Esophagus squamous epithelium (tissue), 5 donors: ENCODE measurements around the gene KRT37. TPM values are rescaled to one million over a fixed set of nuclear protein-coding genes. Genes with fewer than 3 reads are reported as not detected.

ENCODE experiments used
- DNase-seq: peaks from one replicate; lab custom pipeline; 2025; lab: John Stamatoyannopoulos, UW
- H3K27ac ChIP-seq, 4 donors: fragments of 200-600 bp; sonication (generic); one replicate each; pipeline ENCODE4 v1.5.1; 2016 to 2019; ENCODE audit warnings: mild to moderate bottlenecking in 1 of 4
- H3K27me3 ChIP-seq, 4 donors: fragments of 200-600 bp; sonication (generic); 1 replicate in 3 of 4; 2 replicates in 1 of 4; pipeline versions ENCODE4 v1.5.1 to v1.6.0; 2017 to 2021; ENCODE audit warnings: antibody characterized with exemption in 1 of 4
- H3K36me3 ChIP-seq, 3 donors: fragments of 200-600 bp; sonication (generic); one replicate each; pipeline ENCODE4 v1.5.1; 2016 to 2019
- H3K4me1 ChIP-seq, 3 donors: fragments of 200-600 bp; sonication (generic); one replicate each; pipeline ENCODE4 v1.5.1; 2017 to 2019
- H3K4me3 ChIP-seq, 4 donors: fragments of 200-600 bp; sonication (generic); 1 replicate in 3 of 4; 2 replicates in 1 of 4; pipeline ENCODE4 v1.5.1; 2016 to 2019; ENCODE audit warnings: mild to moderate bottlenecking in 2 of 4, moderate library complexity in 1 of 4
- H3K9me3 ChIP-seq, 3 donors: fragments of 200-600 bp; sonication (generic); one replicate each; pipeline ENCODE4 v1.5.1; 2016 to 2019
- POLR2A ChIP-seq, 4 donors: fragments of 450-650 bp; IDR thresholded peaks; one replicate each; pipeline ENCODE4 v1.6.1; 2017; ENCODE audit warnings: antibody characterized with exemption in 4 of 4, mild to moderate bottlenecking in 4 of 4, moderate library complexity in 3 of 4
- whole genome bisulfite sequencing, 2 donors: methylation state at CpG; one replicate each; pipeline ENCODE4 v1.1.5; 2018; 5-methylcytosine and 5-hydroxymethylcytosine counted together
- intact Hi-C: fragments of 100-400 bp; cut with DNase I; formaldehyde crosslinking; loops from one replicate; pipeline ENCODE4 v1.15.0; 2022
- total RNA-seq, 4 donors: library from RNA; depleted of rRNA; stranded (reverse); fragments of >200 nt; gene quantifications; one replicate each; pipeline ENCODE4 v1.1.0, GENCODE V29; 2016
- TF ChIP-seq, protein P1 (sequence below), 6 experiments: fragments of 450-650 bp in 4 of 6; fragments of 200-600 bp in 2 of 6; sonication (generic) in 2 of 6; IDR thresholded peaks; one replicate each; pipeline ENCODE4 v1.5.1; 2016 to 2019; ENCODE audit warnings: antibody characterized with exemption in 6 of 6, mild to moderate bottlenecking in 4 of 6, moderate library complexity in 4 of 6
- donor health status: DM: yes; HTN: yes; CAD: no.

Gene KRT37
- total RNA-seq, 4 donors from 2014 or later, result not detected

DNA sequence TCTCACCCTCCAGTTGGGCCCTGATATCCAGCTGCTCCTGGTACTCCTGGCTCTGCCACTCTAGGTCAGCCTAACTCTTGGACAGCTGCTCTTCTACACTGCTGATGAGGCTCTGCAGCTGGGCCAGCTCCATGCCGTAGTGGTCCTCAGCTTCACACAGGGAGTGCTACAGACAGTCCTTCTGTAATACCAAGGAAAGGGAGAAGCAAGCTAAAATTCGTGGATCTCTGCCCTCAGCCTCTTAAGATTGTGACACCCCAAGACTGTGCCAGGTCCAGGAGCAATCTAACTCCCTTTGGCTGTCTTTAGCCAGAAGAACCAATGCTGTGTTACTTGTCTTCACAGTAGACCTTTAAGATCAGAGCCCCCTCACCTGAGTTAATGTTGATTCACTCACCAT is 24.1 kb upstream of the KRT37 start:
- Histone ChIP-seq H3K27ac (no peak overlapping the region), H3K4me1 (no peaks in the 10 kb centered on the region), H3K36me3 (no peaks in the 10 kb centered on the region), H3K4me3 (no peak overlapping the region), H3K27me3 (peaks cover 0 to 18% (median 0%) of the 10 kb centered on the region in 4 donors), H3K9me3 (no peaks in the 10 kb centered on the region)
- WGBS, 2 donors, result 43% methylated on average over 1 of the region's 2 CpGs; no CpG with 5 or more reads in 1 of the 2 donors
- intact Hi-C loops, result no loop called here
- TF ChIP-seq, protein P1, sequence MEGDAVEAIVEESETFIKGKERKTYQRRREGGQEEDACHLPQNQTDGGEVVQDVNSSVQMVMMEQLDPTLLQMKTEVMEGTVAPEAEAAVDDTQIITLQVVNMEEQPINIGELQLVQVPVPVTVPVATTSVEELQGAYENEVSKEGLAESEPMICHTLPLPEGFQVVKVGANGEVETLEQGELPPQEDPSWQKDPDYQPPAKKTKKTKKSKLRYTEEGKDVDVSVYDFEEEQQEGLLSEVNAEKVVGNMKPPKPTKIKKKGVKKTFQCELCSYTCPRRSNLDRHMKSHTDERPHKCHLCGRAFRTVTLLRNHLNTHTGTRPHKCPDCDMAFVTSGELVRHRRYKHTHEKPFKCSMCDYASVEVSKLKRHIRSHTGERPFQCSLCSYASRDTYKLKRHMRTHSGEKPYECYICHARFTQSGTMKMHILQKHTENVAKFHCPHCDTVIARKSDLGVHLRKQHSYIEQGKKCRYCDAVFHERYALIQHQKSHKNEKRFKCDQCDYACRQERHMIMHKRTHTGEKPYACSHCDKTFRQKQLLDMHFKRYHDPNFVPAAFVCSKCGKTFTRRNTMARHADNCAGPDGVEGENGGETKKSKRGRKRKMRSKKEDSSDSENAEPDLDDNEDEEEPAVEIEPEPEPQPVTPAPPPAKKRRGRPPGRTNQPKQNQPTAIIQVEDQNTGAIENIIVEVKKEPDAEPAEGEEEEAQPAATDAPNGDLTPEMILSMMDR (IDR thresholded peaks at IDR 0.05), result no peak
- TF ChIP-seq POLR2A (IDR thresholded peaks at IDR 0.05), result no peak
- DNase-seq, result no peak

DNA sequence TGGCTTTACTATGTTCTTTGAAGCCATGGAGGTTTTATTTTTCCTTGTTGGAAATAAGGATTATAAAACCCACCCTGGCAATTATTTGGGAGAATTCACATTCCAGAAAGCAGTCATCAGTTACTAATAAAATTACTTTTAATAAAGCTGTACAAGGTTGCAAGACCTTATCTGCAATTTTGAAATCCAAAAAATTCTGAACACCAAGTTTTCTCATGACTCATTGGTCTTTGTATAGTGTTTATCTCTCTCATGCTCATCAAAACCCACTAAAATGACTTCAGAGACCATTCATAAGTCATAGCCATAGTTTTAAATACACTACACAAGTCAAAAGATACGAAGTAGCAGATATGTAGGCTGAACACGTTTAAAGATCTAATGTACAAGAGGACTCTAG is 22.4 kb upstream of the KRT37 start:
- H3K9me3 ChIP-seq, result no peaks in the 10 kb centered on the region
- no peak for TF ChIP-seq POLR2A (IDR thresholded peaks at IDR 0.05)
- peaks cover 0 to 24% (median 0%) of the 10 kb centered on the region in 4 donors for H3K27me3 ChIP-seq
- H3K4me3 ChIP-seq, result no peak overlapping the region
- DNase-seq, result no peak
- H3K27ac ChIP-seq, result no peak overlapping the region
- no peaks in the 10 kb centered on the region for H3K4me1 ChIP-seq
- intact Hi-C loops, result no loop called here
- 58 to 63% methylated on average over 2 of the region's 2 CpGs for WGBS, 2 donors
- H3K36me3 ChIP-seq, result no peaks in the 10 kb centered on the region

DNA sequence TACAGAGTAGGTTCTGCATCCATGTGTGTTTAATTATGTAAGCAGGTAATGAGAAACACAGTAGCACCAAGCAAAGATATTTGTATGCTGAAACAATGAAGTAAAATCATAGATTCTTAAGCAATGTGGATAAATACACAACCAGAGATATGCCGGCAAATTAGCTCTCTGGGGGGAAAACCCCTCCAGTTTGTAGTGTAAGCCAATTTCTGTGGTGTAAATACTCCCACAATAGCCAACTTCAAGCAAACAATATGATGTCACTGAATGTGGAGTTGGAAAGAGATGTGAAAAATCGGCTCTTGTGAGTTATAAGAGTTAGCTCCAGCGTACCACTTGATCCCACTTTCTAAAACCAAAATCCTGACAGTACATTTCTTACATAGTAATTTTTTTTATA is 20.3 kb upstream of the KRT37 start:
- WGBS, 2 donors, result 53 to 57% methylated on average over 3 of the region's 3 CpGs
- intact Hi-C loops, result no loop called here
- DNase-seq, result no peak

DNA sequence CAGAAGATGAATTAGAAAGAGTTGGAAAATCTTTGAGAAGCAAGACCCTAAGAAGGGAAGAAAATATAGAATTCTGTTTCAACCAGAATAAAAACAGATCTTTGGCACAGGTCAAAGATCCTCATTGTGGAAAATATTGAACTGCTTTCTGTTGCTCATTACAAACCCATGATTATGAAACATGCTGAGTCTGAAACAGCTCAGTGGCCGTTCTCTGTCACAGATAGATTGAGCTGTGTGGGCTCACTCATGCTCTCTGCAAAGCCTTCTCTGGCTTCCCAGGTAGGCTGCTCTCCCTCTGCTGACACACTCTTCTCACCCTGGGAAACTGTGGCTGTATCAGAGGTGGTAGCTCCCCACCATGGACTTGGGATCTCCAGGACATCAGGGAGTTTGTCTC is 19.8 kb upstream of the KRT37 start:
- Histone ChIP-seq H3K27me3 (peaks cover 0 to 28% (median 0%) of the 10 kb centered on the region in 4 donors), H3K9me3 (no peaks in the 10 kb centered on the region), H3K4me3 (no peak overlapping the region), H3K4me1 (no peaks in the 10 kb centered on the region), H3K27ac (no peak overlapping the region), H3K36me3 (no peaks in the 10 kb centered on the region)
- no peak for TF ChIP-seq POLR2A (IDR thresholded peaks at IDR 0.05)
- TF ChIP-seq, protein P1 (IDR thresholded peaks at IDR 0.05), result no peak
- 40 to 58% methylated on average over 1 of the region's 1 CpG for WGBS, 2 donors
- intact Hi-C loops, result no loop called here
- no peak for DNase-seq

More for the DNA sequence above, 20.3 kb upstream of the KRT37 start:
- Histone ChIP-seq H3K27me3 (peaks cover 0 to 28% (median 0%) of the 10 kb centered on the region in 4 donors), H3K9me3 (no peaks in the 10 kb centered on the region), H3K4me3 (no peak overlapping the region), H3K4me1 (no peaks in the 10 kb centered on the region), H3K27ac (no peak overlapping the region), H3K36me3 (no peaks in the 10 kb centered on the region)
- TF ChIP-seq, protein P1 (IDR thresholded peaks at IDR 0.05), result no peak
- TF ChIP-seq POLR2A (IDR thresholded peaks at IDR 0.05), result no peak

DNA sequence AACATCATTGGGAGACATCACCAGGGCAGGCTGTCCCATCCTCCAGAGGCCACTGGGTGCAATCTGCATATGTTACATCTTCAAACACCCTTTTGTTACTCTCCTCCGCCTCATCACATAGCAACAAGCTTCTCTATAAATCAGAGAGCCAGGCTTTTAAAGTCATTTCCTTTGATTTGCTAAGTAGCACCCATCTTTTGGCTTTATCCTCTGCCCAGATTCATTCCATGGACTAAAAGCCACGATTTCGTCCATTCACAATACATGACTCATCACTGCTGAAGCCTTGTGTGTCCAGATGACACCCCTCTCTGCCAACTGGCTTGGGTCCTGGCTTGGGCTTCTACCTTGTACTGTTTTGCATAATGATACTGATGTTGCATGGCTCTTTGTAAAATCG is 18.4 kb upstream of the KRT37 start:
- H3K27ac ChIP-seq, result no peak overlapping the region
- DNase-seq, result no peak
- H3K4me1 ChIP-seq, result no peaks in the 10 kb centered on the region
- no peaks in the 10 kb centered on the region for H3K36me3 ChIP-seq
- 68 to 70% methylated on average over 4 of the region's 4 CpGs for WGBS, 2 donors
- intact Hi-C loops, result no loop called here
- no peak for TF ChIP-seq POLR2A (IDR thresholded peaks at IDR 0.05)
- TF ChIP-seq, protein P1 (IDR thresholded peaks at IDR 0.05), result no peak
- no peaks in the 10 kb centered on the region for H3K9me3 ChIP-seq
- H3K4me3 ChIP-seq, result no peak overlapping the region
- H3K27me3 ChIP-seq, result peaks cover 0 to 28% (median 0%) of the 10 kb centered on the region in 4 donors
